ENCODE data around the gene TRPM6. TPM values are rescaled to one million over a fixed set of nuclear protein-coding genes. Genes with fewer than 3 reads are reported as not detected.
"Not testable (repeated sequence)": the region's sequence is repeated elsewhere in the genome, so short reads cannot be mapped to it uniquely, and the experiment has no call there.

The TRPM6 gene
- total RNA-seq, 1 experiment from 2014 or later = not detected

DNA sequence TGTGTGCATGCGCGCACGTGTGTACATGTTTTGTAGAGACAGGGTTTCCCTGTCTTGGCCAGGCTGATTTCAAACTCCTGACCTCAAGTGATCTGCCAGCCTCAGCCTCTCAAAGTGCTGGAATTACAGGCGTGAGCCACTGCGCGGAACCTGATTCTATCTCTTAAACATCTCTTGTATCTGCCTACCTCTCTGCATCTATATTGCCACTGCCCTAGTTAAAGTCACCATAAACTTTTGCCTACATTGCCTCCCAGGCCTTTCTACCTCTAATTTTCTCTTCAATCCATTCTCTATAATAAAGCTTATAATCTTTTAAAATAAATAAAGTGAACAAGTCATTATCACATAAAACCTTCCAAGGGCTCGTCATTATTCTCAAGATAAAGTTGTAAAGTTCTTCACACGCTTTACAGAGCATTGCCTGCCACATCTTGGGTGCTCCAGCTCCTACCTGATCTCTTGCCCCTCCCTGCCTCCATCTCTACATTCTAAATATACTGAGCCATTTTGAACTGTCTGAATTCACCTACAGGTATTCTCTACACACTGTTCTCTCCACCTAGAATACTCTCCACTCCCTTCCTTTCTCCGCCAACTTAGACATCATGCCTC lies 15.0 kb downstream of the TRPM6 start:
- DNase-seq (ENCODE audit: low read depth in 1 of 2, low spot score in 2 of 2) = no peak

DNA sequence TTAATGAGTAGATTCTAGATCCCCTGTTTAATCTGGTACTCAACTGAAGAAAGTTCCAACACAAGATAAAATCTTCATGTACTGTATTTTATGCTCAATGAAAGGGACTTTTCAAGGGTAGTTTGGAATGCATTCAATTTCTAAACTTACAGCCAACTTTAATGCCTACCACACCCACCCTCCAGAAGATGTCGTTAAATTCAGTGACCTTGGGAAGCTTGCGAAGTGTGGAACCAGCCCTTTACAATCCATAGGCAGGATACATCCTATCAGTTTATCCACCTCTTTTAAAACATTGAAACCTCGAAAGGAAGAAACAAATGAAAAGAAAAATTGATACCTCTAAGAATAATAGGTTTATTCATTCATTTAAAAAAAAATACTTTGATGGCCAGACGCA lies 20.2 kb downstream of the TRPM6 start:
- no peak overlapping the region for H3K27ac ChIP-seq
- H3K27me3 ChIP-seq (replicated peaks) = no peaks in the 10 kb centered on the region
- H3K36me3 ChIP-seq = no peaks in the 10 kb centered on the region
- no peak overlapping the region for H3K4me3 ChIP-seq
- no peaks in the 10 kb centered on the region for H3K4me1 ChIP-seq (replicated peaks)
- H3K9me3 ChIP-seq (replicated peaks) = no peaks in the 10 kb centered on the region
- no peak for DNase-seq (ENCODE audit: low read depth in 1 of 2, low spot score in 2 of 2)

More for the DNA sequence above, 15.0 kb downstream of the TRPM6 start:
- no peaks in the 10 kb centered on the region for H3K36me3 ChIP-seq
- no peak overlapping the region for H3K4me3 ChIP-seq
- H3K9me3 ChIP-seq (replicated peaks) = no peaks in the 10 kb centered on the region
- H3K27me3 ChIP-seq (replicated peaks) = no peaks in the 10 kb centered on the region
- no peaks in the 10 kb centered on the region for H3K4me1 ChIP-seq (replicated peaks)
- no peak overlapping the region for H3K27ac ChIP-seq

DNA sequence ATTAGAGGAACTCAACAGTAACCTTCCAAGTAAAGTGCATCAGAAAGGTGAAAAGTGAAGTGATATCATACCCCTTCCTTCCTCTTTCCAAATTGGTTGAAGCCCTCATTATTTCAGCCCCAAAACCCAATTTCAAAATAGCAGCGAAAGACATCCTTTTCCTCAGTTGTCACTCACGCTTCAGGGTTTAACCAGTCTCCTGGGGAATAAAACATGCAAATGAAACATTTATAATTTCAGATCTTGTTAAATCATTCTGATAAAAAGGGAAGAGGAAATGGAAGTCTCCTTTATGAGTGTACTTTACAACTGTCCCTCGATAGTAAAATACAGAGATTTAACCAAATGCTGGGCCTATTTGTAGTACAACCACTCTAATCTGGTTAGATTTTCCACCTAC lies 22.5 kb downstream of the TRPM6 start:
- H3K27ac ChIP-seq = no peak overlapping the region

DNA sequence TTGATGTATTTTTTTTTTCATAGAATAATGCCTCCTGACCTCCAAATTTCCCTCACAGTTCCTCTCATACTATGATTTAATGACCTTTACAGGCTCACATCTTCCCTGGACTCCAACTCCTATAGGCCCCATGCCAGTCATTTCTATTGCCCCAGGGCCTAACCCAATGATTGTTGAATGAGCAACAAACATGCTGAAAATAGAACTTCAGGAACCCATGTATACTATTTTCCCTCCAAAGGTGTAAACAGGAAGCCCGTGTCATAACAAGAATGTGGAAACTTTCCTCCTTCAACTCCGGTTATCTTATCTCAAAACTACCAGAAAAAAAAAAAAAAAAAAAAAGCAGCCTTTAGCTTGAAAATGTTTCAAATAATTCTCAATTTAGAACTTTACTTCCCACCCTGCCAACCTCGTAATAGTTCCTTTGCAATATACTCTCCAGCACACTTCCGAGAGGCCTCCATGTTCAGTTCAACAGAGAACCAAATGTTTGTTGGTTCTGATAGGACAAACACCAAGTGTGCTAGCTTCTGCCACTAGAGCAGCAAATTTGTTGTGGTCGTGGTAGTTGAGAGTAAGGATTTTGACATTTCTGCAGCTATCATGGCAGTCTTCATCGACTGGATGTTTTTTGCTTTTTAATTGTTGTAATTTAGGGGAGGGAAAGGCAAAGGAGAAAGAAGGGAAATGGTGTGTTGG lies 25.8 kb downstream of the TRPM6 start:
- no peak for DNase-seq (ENCODE audit: low read depth in 1 of 2, low spot score in 2 of 2)
- H3K4me3 ChIP-seq = no peak overlapping the region
- H3K27ac ChIP-seq = no peak overlapping the region
- no peaks in the 10 kb centered on the region for H3K9me3 ChIP-seq (replicated peaks)
- no peaks in the 10 kb centered on the region for H3K4me1 ChIP-seq (replicated peaks)
- H3K36me3 ChIP-seq = no peaks in the 10 kb centered on the region
- no peaks in the 10 kb centered on the region for H3K27me3 ChIP-seq (replicated peaks)

More for the DNA sequence above, 22.5 kb downstream of the TRPM6 start:
- no peaks in the 10 kb centered on the region for H3K9me3 ChIP-seq (replicated peaks)
- no peaks in the 10 kb centered on the region for H3K36me3 ChIP-seq
- H3K4me1 ChIP-seq (replicated peaks) = no peaks in the 10 kb centered on the region
- no peak overlapping the region for H3K4me3 ChIP-seq
- DNase-seq (ENCODE audit: low read depth in 1 of 2, low spot score in 2 of 2) = no peak
- H3K27me3 ChIP-seq (replicated peaks) = no peaks in the 10 kb centered on the region

DNA sequence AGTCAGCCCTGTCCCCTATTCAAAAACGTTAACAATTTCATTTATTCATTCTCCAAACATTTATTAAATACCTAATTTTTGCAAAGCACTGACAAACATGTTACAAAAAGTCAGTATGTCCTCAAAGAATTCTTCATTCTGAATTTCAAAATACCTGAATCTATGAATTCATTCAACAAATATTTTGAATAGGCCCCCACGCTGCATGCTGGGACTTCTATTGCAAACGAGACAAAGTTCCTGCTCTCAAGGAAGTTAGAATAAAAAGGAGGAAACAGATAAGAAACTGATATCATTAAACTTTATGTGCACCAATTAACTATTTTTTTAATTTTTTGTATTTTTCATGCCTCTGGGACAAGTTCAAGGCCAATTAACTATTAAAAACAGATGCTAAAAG lies 26.6 kb downstream of the TRPM6 start:
- no peaks in the 10 kb centered on the region for H3K4me1 ChIP-seq (replicated peaks)
- no peak for DNase-seq (ENCODE audit: low read depth in 1 of 2, low spot score in 2 of 2)
- no peaks in the 10 kb centered on the region for H3K36me3 ChIP-seq
- H3K4me3 ChIP-seq = no peak overlapping the region
- no peak overlapping the region for H3K27ac ChIP-seq
- H3K9me3 ChIP-seq (replicated peaks) = no peaks in the 10 kb centered on the region
- H3K27me3 ChIP-seq (replicated peaks) = no peaks in the 10 kb centered on the region

DNA sequence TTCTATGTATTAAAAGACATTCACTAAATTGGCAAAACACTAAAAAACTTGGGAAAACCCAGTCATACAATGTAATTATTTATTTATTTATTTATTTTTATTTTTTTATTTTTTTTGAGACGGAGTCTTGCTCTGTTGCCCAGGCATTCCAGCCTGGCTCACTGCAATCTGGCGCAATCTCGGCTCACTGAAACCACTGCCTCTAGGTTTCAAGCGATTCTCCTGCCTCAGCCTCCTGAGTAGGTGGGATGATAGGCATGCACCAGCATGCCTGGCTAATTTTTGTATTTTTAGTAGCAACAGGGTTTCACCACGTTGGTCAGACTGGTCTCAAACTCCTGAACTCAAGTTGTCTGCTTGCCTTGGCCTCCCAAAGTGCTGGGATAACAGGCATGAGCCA lies 27.5 kb downstream of the TRPM6 start:
- not testable (repeated sequence) for H3K36me3 ChIP-seq; DNase-seq (ENCODE audit: low read depth in 1 of 2, low spot score in 2 of 2); H3K4me1 ChIP-seq (replicated peaks); H3K4me3 ChIP-seq; H3K27me3 ChIP-seq (replicated peaks); H3K9me3 ChIP-seq (replicated peaks); H3K27ac ChIP-seq

DNA sequence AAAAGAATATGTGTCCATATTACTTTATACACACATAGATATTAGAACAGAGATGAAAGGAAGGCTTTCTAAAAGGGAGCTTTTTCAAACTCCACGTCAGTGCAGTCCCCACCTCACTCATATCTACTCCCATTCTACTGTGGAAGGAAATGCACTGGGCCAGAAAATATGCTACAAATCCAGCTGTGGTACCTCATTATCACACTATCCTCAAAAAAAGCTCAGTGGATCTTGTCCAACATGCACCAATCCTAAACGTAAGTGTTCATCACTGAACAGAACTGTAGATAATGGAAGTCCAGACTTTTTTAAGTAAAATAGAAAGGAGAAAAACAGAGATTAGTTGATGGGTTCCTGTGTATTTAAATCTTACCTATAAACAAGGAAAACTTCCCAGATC lies 27.9 kb downstream of the TRPM6 start:
- no peak overlapping the region for H3K4me3 ChIP-seq
- DNase-seq (ENCODE audit: low read depth in 1 of 2, low spot score in 2 of 2) = no peak
- H3K4me1 ChIP-seq (replicated peaks) = no peaks in the 10 kb centered on the region
- no peak overlapping the region for H3K27ac ChIP-seq
- no peaks in the 10 kb centered on the region for H3K36me3 ChIP-seq
- H3K9me3 ChIP-seq (replicated peaks) = no peaks in the 10 kb centered on the region
- H3K27me3 ChIP-seq (replicated peaks) = no peaks in the 10 kb centered on the region

DNA sequence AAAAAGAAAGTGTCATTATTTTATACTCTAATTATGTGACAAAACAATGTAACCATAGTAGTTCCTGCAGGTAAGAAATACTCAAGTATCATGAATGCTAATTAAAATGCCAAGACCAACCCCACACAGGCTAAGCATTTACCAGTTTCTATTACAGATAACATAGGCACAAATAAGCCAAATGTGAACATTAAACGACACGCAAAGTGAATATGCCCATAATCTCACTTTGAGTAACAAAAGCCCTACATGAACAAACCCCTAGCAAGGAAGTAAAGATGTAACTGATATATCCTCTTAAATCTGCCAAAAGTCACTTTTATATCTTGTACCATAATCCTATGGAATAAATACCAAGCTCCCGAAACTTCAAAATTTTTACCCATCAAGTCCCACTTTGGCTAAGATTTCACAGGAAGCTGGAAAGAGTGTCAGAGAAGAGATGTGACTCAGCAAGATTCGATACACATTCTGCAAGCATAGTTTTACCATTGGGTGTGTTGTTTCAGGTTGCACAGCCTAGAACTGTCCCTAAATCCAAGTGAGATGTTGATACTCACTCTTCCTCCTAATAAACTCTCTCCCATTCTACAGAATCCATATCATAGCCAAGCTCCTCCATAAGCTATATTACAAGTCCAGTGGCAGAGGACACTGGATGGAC lies 28.8 kb downstream of the TRPM6 start:
- Histone ChIP-seq H3K4me3 (no peak overlapping the region), H3K9me3 (replicated peaks) (no peaks in the 10 kb centered on the region), H3K36me3 (no peaks in the 10 kb centered on the region), H3K27ac (no peak overlapping the region), H3K4me1 (replicated peaks) (no peaks in the 10 kb centered on the region), H3K27me3 (replicated peaks) (no peaks in the 10 kb centered on the region)
- no peak for DNase-seq (ENCODE audit: low read depth in 1 of 2, low spot score in 2 of 2)

DNA sequence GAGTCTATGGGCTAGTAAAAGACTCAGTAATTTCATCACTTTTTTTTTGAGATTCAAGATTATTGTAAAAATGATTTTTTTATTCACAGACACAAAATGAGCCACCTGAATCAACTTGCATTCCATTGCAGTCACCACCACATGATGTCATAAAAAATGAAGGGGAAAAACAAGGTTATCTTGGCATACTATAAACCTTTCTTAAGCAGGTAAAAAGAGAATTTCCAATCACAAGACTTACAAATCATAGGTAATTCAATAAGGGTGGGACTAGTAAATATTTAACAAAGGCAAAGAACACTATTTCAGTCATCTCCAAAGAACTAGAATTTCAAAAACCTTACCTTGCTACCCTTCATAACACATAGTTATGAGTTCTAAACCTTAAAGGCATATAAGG lies 30.7 kb downstream of the TRPM6 start:
- no peak overlapping the region for H3K27ac ChIP-seq
- no peaks in the 10 kb centered on the region for H3K36me3 ChIP-seq
- no peaks in the 10 kb centered on the region for H3K9me3 ChIP-seq (replicated peaks)
- H3K4me3 ChIP-seq = no peak overlapping the region
- no peak for DNase-seq (ENCODE audit: low read depth in 1 of 2, low spot score in 2 of 2)
- no peaks in the 10 kb centered on the region for H3K27me3 ChIP-seq (replicated peaks)
- no peaks in the 10 kb centered on the region for H3K4me1 ChIP-seq (replicated peaks)

DNA sequence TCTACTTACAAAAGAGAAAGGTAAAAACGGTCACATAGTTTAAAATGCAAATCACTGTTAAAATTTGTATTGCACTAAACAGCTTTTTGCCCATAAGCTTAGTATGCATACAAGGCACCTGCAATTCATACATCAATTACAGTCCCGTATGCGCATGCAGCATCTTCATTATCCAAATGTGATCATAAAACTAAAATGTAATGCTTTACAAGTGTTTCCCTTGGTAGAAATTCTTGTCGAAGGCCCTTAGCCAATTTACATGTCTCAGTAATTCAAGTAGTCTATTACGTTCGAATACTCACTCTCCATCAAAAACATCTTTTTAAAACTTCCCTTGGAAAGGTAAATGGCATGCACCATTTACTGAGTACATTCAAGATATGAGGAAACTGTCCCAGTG lies 32.6 kb downstream of the TRPM6 start:
- no peaks in the 10 kb centered on the region for H3K4me1 ChIP-seq (replicated peaks)
- no peak for DNase-seq (ENCODE audit: low read depth in 1 of 2, low spot score in 2 of 2)
- H3K36me3 ChIP-seq = no peaks in the 10 kb centered on the region
- no peaks in the 10 kb centered on the region for H3K9me3 ChIP-seq (replicated peaks)
- H3K27ac ChIP-seq = no peak overlapping the region
- no peak overlapping the region for H3K4me3 ChIP-seq
- H3K27me3 ChIP-seq (replicated peaks) = no peaks in the 10 kb centered on the region

DNA sequence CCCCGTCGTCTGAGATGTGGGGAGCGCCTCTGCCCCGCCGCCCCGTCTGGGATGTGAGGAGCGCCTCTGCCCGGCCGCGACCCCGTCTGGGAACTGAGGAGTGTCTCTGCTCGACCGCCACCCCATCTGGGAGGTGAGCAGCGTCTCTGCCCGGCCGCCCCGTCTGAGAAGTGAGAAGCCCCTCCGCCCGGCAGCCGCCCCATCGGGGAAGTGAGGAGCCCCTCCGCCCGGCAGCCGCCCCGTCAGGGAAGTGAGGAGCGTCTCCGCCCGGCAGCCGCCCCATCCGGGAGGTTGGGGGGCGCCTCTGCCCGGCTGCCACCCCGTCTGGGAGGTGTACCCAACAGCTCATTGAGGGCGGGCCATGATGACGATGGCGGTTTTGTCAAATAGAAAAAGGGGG lies 34.7 kb downstream of the TRPM6 start:
- not testable (repeated sequence) for DNase-seq (ENCODE audit: low read depth in 1 of 2, low spot score in 2 of 2); H3K4me3 ChIP-seq; H3K9me3 ChIP-seq (replicated peaks); H3K4me1 ChIP-seq (replicated peaks); H3K27me3 ChIP-seq (replicated peaks); H3K36me3 ChIP-seq; H3K27ac ChIP-seq

DNA sequence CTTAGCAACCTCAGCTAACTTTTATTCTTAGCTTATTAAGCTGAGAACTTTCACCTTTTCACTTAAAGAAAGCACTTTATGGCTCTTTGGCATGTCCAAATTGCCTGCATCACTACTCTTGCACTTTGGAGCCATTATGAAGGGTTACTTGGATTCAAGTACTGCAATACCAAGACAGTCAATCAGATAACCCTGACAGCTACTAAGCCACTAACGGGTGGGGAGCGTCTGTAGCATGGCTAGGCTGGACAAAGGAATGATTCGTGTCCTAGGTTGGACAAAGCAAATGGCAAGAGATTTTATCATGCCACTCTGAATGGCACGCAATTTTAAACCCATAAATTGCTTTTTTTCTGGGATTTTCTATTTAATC lies 39.6 kb downstream of the TRPM6 start:
- DNase-seq (ENCODE audit: low read depth in 1 of 2, low spot score in 2 of 2) = no peak
- Histone ChIP-seq H3K4me3 (no peak overlapping the region), H3K27me3 (replicated peaks) (no peaks in the 10 kb centered on the region), H3K36me3 (no peaks in the 10 kb centered on the region), H3K9me3 (replicated peaks) (no peaks in the 10 kb centered on the region), H3K27ac (no peak overlapping the region), H3K4me1 (replicated peaks) (no peaks in the 10 kb centered on the region)

DNA sequence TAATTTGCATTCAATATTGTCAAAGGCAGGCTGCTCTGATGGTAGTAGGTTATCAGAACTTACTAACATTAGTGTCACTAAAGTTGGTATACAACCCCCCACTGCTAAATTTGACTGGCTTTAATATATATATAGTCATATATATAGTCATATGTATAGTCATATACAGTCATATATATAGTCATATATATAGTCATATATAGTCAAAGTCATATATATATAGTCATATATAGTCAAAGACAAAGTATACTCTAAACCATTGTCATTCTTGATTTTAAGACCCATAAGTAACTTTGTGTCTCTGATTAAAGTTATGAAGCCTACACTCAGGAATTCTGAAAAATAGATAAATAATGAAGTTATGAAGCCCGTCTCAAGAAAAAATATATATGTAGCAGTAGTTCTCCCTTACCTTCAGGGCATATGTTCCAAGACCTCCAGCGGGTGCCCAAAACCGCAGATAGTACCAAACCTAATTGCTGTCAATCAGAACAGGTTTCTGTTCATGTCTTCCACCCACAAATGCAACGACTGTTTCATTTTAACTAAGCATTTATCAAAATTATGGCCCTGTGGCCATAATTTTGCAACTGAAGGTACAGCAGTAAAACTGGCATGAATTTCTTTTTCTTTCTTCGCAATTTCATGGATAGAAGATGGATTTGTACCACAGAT lies 40.1 kb downstream of the TRPM6 start:
- no peaks in the 10 kb centered on the region for H3K9me3 ChIP-seq (replicated peaks)
- no peak overlapping the region for H3K27ac ChIP-seq
- no peak for DNase-seq (ENCODE audit: low read depth in 1 of 2, low spot score in 2 of 2)
- H3K4me1 ChIP-seq (replicated peaks) = no peaks in the 10 kb centered on the region
- no peaks in the 10 kb centered on the region for H3K27me3 ChIP-seq (replicated peaks)
- no peaks in the 10 kb centered on the region for H3K36me3 ChIP-seq
- H3K4me3 ChIP-seq = no peak overlapping the region

DNA sequence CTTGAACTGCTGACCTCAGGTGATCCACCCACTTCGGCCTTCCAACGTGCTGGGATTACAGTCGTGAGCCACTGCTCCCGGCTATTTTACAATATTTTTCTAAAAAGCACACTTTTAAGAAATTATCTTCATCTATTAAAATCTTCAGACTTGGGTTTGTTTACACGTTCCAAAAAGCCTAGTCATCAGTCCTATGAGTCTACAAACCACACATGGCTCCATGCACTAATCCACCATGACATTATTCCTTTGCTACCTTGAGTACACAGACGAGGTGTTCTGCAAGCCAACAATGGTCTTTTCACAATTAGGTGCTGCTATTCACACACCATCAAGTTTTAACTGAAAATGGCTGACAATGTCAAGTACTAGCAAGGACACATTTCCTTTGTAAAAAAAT lies 41.0 kb downstream of the TRPM6 start:
- Histone ChIP-seq H3K9me3 (replicated peaks) (no peaks in the 10 kb centered on the region), H3K4me1 (replicated peaks) (no peaks in the 10 kb centered on the region), H3K36me3 (no peaks in the 10 kb centered on the region), H3K27ac (no peak overlapping the region), H3K4me3 (no peak overlapping the region), H3K27me3 (replicated peaks) (no peaks in the 10 kb centered on the region)
- DNase-seq (ENCODE audit: low read depth in 1 of 2, low spot score in 2 of 2) = no peak
